PC-3 (cell line): ENCODE data around the gene LCLAT1. TPM values are rescaled to one million over a fixed set of nuclear protein-coding genes. Genes with fewer than 3 reads are reported as not detected.

Experiments
- ATAC-seq: fragments of 200-7000 bp; cut with Tn5 transposase; 2 replicates; pipeline ENCODE4 v1.9.1; 2020; ENCODE audit warnings: mild to moderate bottlenecking, moderate library complexity
- BruUV-seq: library from RNA; stranded (reverse); fragments of 400-500 nt; replicated peaks from 2 replicates; lab custom pipeline; 2021; lab: Mats Ljungman, UMichigan
- CTCF ChIA-PET: fragments of 300-600 bp; sonication (Branson Sonifier 250); formaldehyde crosslinking; loops from one replicate; lab custom pipeline; 2022; ENCODE audit warnings: antibody characterized with exemption; lab: Charles Lee
- POLR2A ChIA-PET: fragments of 300-600 bp; sonication (Branson Sonifier 250); formaldehyde crosslinking; loops from one replicate; lab custom pipeline; 2022; ENCODE audit warnings: antibody characterized with exemption; ENCODE audit not compliant: unreplicated experiment; lab: Charles Lee
- DNase-seq: peaks from one replicate; pipeline ENCODE4 v3.0.0-alpha.2; 2015
- H2AFZ ChIP-seq: fragments of 300-600 bp; sonication (generic); 2 replicates; pipeline ENCODE4 v1.6.0; 2016; ENCODE audit warnings: antibody characterized with exemption, low read length
- H3F3A ChIP-seq: fragments of 300-600 bp; sonication (generic); one replicate; pipeline ENCODE4 v1.6.0; 2017; ENCODE audit warnings: antibody characterized with exemption, low read length, control low read depth, mild to moderate bottlenecking; ENCODE audit not compliant: unreplicated experiment
- H3K27ac ChIP-seq: fragments of 300-600 bp; sonication (generic); 2 replicates; pipeline ENCODE4 v1.5.1; 2016; ENCODE audit warnings: mild to moderate bottlenecking, low read length
- H3K27me3 ChIP-seq: fragments of 300-600 bp; sonication (generic); 2 replicates; pipeline ENCODE4 v1.6.1; 2016; ENCODE audit warnings: low read length, mixed read lengths
- H3K36me3 ChIP-seq: fragments of 300-600 bp; sonication (generic); 2 replicates; pipeline ENCODE4 v1.6.1; 2016; ENCODE audit warnings: low read depth, mixed run types, low read length, mixed read lengths
- H3K4me1 ChIP-seq: fragments of 300-600 bp; sonication (generic); 2 replicates; pipeline ENCODE4 v1.5.1; 2016; ENCODE audit warnings: low read length; ENCODE audit not compliant: insufficient read depth
- H3K4me2 ChIP-seq: fragments of 300-600 bp; sonication (generic); 2 replicates; pipeline ENCODE4 v1.6.0; 2016; ENCODE audit warnings: low read length
- H3K4me3 ChIP-seq: fragments of 300-600 bp; sonication (generic); 2 replicates; pipeline ENCODE4 v1.5.1; 2016; ENCODE audit warnings: mild to moderate bottlenecking, low read length, mixed read lengths
- H3K79me2 ChIP-seq: fragments of 300-600 bp; sonication (generic); 2 replicates; pipeline ENCODE4 v1.6.1; 2017; ENCODE audit warnings: low read length, mixed read lengths
- H3K9ac ChIP-seq: fragments of 300-600 bp; sonication (generic); 2 replicates; pipeline ENCODE4 v1.6.0; 2016; ENCODE audit warnings: mild to moderate bottlenecking, low read length
- H3K9me2 ChIP-seq: fragments of 300-600 bp; sonication (generic); replicated peaks from 2 replicates; pipeline ENCODE4 v1.6.1; 2016; ENCODE audit warnings: mixed run types, low read length, mixed read lengths
- H3K9me3 ChIP-seq: fragments of 300-600 bp; sonication (generic); 2 replicates; pipeline ENCODE4 v1.6.1; 2016; ENCODE audit warnings: low read length, mixed read lengths
- H4K20me1 ChIP-seq: fragments of 300-600 bp; sonication (generic); 2 replicates; pipeline ENCODE4 v1.6.1; 2016; ENCODE audit warnings: low read length, mixed read lengths
- EZH2 ChIP-seq: fragments of 300-600 bp; sonication (generic); IDR thresholded peaks from one replicate; pipeline ENCODE4 v1.6.1; 2017; ENCODE audit warnings: antibody characterized with exemption, mild to moderate bottlenecking, low read length; ENCODE audit not compliant: unreplicated experiment
- EZH2phosphoT487 ChIP-seq: fragments of 300-600 bp; sonication (generic); IDR thresholded peaks from 2 replicates; pipeline ENCODE4 v1.6.1; 2018; ENCODE audit warnings: mild to moderate bottlenecking, antibody characterized with exemption, low read length, borderline replicate concordance
- intact Hi-C: fragments of 100-400 bp; cut with micrococcal nuclease; formaldehyde crosslinking; loops from 2 replicates; pipeline ENCODE4 v1.9.0; 2023
- total RNA-seq: library from RNA; depleted of rRNA; stranded (reverse); fragments of >200 nt; gene quantifications from 2 replicates; pipeline ENCODE4 v1.2.3, GENCODE V29; 2014
- TF ChIP-seq, protein P1 (sequence below): fragments of 300-600 bp; sonication (generic); conservative IDR thresholded peaks from 2 replicates; pipeline ENCODE4 v1.5.1; 2017; ENCODE audit warnings: antibody characterized with exemption, low read depth, mild to moderate bottlenecking, low read length

Gene LCLAT1
- total RNA-seq, 1 experiment from 2014 or later = 22.0 TPM

DNA sequence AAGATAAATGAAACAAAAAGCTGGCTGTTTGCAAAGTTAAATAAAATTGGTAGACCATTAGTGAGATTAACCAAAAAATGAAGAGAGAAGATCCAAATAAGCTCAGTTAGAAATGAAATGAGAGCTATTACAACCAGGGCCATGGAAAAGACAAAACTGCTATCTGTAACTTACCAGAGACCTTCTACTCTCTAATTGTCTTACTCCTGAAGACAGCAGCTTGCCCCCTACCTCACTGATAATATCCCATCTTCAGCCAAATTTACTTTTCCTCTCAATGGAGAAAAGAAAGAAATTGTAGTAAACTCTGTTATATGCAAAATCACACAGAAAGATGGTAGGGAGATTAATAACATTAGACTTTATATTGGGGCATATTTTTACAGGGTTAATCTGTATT lies 178.2 kb downstream of the LCLAT1 start:
- intact Hi-C loops = no loop called here
- no peak for ATAC-seq
- no peak overlapping the region for H3K27ac ChIP-seq

DNA sequence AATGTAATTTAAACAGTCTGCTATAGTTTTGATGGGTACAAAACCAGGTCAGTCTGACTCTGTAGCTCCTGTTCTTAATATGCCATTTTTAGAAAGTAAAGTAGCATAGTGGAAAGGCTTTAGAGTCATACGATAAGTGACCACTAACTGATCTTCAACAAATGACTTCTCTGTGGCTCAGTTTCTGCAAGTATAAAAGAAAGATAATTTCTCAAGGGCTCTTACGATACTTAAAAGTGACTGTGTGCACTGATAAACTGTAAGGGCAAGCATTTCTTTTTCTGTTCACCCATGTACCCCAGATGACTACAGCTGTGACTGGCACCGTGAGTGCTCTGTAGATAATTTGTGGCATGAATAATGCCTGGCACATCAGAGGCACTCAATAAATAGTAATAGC lies 178.7 kb downstream of the LCLAT1 start:
- H3K27ac ChIP-seq = no peak overlapping the region
- no peak overlapping the region for H3K4me2 ChIP-seq
- ChIA-PET POLR2A (no interaction called here), CTCF (no interaction called here)
- H3K36me3 ChIP-seq = no peaks in the 10 kb centered on the region
- ATAC-seq (no peak), DNase-seq (no peak)
- H3K27me3 ChIP-seq = no peaks in the 10 kb centered on the region
- no peaks in the 10 kb centered on the region for H3K4me1 ChIP-seq
- H3K9me3 ChIP-seq = no peaks in the 10 kb centered on the region
- no peaks in the 10 kb centered on the region for H3K79me2 ChIP-seq
- no peaks in the 10 kb centered on the region for H4K20me1 ChIP-seq
- no peaks in the 10 kb centered on the region for H3K9me2 ChIP-seq
- no peak overlapping the region for H3K4me3 ChIP-seq
- no peak overlapping the region for H2AFZ ChIP-seq
- no peaks in the 10 kb centered on the region for H3F3A ChIP-seq
- H3K9ac ChIP-seq = no peak overlapping the region
- no TSS peak for BruUV-seq
- intact Hi-C loops = no loop called here
- TF ChIP-seq EZH2phosphoT487 (no peak), EZH2 (no peak)
- TF ChIP-seq, protein P1, sequence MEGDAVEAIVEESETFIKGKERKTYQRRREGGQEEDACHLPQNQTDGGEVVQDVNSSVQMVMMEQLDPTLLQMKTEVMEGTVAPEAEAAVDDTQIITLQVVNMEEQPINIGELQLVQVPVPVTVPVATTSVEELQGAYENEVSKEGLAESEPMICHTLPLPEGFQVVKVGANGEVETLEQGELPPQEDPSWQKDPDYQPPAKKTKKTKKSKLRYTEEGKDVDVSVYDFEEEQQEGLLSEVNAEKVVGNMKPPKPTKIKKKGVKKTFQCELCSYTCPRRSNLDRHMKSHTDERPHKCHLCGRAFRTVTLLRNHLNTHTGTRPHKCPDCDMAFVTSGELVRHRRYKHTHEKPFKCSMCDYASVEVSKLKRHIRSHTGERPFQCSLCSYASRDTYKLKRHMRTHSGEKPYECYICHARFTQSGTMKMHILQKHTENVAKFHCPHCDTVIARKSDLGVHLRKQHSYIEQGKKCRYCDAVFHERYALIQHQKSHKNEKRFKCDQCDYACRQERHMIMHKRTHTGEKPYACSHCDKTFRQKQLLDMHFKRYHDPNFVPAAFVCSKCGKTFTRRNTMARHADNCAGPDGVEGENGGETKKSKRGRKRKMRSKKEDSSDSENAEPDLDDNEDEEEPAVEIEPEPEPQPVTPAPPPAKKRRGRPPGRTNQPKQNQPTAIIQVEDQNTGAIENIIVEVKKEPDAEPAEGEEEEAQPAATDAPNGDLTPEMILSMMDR = no peak

More for the DNA sequence above, 178.2 kb downstream of the LCLAT1 start:
- BruUV-seq = no TSS peak
- no peaks in the 10 kb centered on the region for H3K9me3 ChIP-seq
- no peaks in the 10 kb centered on the region for H3K4me1 ChIP-seq
- no peaks in the 10 kb centered on the region for H3K27me3 ChIP-seq
- CTCF ChIA-PET = no interaction called here
- no peak overlapping the region for H3K4me2 ChIP-seq
- H3K9me2 ChIP-seq = no peaks in the 10 kb centered on the region
- H3K4me3 ChIP-seq = no peak overlapping the region
- no peaks in the 10 kb centered on the region for H3K36me3 ChIP-seq
- POLR2A ChIA-PET = no interaction called here
- TF ChIP-seq, protein P1 = no peak
- TF ChIP-seq EZH2 = no peak
- no peak for TF ChIP-seq EZH2phosphoT487
- no peaks in the 10 kb centered on the region for H4K20me1 ChIP-seq
- H3K9ac ChIP-seq = no peak overlapping the region
- no peaks in the 10 kb centered on the region for H3K79me2 ChIP-seq
- no peak for DNase-seq
- H3F3A ChIP-seq = no peaks in the 10 kb centered on the region
- no peak overlapping the region for H2AFZ ChIP-seq

DNA sequence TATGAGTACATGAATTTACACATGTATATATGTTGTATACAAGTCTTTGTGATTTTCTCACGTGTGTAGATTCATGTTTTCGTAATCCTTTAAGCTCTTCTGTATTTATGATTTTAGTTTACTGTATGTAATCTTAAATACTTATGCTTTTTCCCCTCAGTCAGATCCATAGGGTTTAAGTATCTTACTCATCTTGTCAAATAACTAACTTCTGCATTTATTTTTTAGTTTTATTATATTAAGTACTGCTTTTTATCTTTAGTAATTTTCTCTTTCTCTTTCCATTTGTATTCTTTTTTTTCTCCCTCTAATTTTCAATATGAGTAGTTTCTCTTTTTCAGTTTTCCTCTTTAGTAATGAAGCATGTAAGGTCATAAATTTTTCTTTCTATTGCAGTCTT lies 179.4 kb downstream of the LCLAT1 start:
- Histone ChIP-seq H3K4me1 (no peaks in the 10 kb centered on the region), H3K9ac (no peak overlapping the region), H3K27ac (no peak overlapping the region), H3K4me3 (no peak overlapping the region), H3K27me3 (no peaks in the 10 kb centered on the region), H3K79me2 (no peaks in the 10 kb centered on the region), H2AFZ (no peak overlapping the region), H3K4me2 (no peak overlapping the region), H3K9me3 (no peaks in the 10 kb centered on the region), H3F3A (no peaks in the 10 kb centered on the region), H3K36me3 (no peaks in the 10 kb centered on the region), H3K9me2 (no peaks in the 10 kb centered on the region), H4K20me1 (no peaks in the 10 kb centered on the region)
- no TSS peak for BruUV-seq
- intact Hi-C loops = no loop called here
- no peak for DNase-seq
- ChIA-PET POLR2A (no interaction called here), CTCF (no interaction called here)
- TF ChIP-seq EZH2 = no peak
- TF ChIP-seq, protein P1 = no peak
- TF ChIP-seq EZH2phosphoT487 = no peak
- no peak for ATAC-seq
